Liver (tissue), 9 donors: ENCODE data around the gene SERTAD2. TPM values are rescaled to one million over a fixed set of nuclear protein-coding genes. Genes with fewer than 3 reads are reported as not detected.

Experiments used
- DNase-seq: peaks from one replicate; pipeline ENCODE4 v3.0.0-alpha.2; 2017; ENCODE audit warnings: low spot score
- H3K27ac ChIP-seq, 2 donors: one replicate each; pipeline ENCODE4 v1.7.0; 2013; ENCODE audit warnings: inconsistent platforms in 2 of 2, low read length in 2 of 2, control low read depth in 1 of 2, low read depth in 1 of 2, mild to moderate bottlenecking in 1 of 2
- H3K27me3 ChIP-seq, 4 donors: one replicate each; pipeline versions ENCODE4 v1.6.1 to v1.7.0; 2013; ENCODE audit warnings: low read length in 3 of 4, inconsistent platforms in 1 of 4, mild to moderate bottlenecking in 1 of 4, moderate library complexity in 1 of 4; ENCODE audit not compliant: control insufficient read depth in 4 of 4, insufficient read depth in 4 of 4
- H3K36me3 ChIP-seq, 4 donors: one replicate each; pipeline versions ENCODE4 v1.6.1 to v1.7.0; 2013; ENCODE audit warnings: low read length in 3 of 4, mild to moderate bottlenecking in 3 of 4, low read depth in 1 of 4, moderate library complexity in 1 of 4; ENCODE audit not compliant: control insufficient read depth in 4 of 4, insufficient read depth in 3 of 4
- H3K4me1 ChIP-seq, 4 donors: one replicate each; pipeline versions ENCODE4 v1.6.1 to v1.7.0; 2013; ENCODE audit warnings: low read length in 3 of 4, mild to moderate bottlenecking in 3 of 4, moderate library complexity in 1 of 4; ENCODE audit not compliant: control insufficient read depth in 4 of 4, insufficient read depth in 4 of 4
- H3K4me3 ChIP-seq, 3 donors: one replicate each; pipeline versions ENCODE4 v1.6.1 to v1.7.0; 2013; ENCODE audit warnings: low read length in 3 of 3, control low read depth in 1 of 3, low read depth in 1 of 3, mild to moderate bottlenecking in 1 of 3
- H3K9ac ChIP-seq, 2 donors: one replicate each; pipeline ENCODE4 v1.7.0; 2013; ENCODE audit warnings: low read length in 2 of 2, mild to moderate bottlenecking in 2 of 2, moderate library complexity in 2 of 2, control low read depth in 1 of 2, low read depth in 1 of 2
- H3K9me3 ChIP-seq, 4 donors: one replicate each; pipeline versions ENCODE4 v1.6.1 to v1.7.0; 2013; ENCODE audit warnings: low read length in 3 of 4; ENCODE audit not compliant: control insufficient read depth in 4 of 4
- EGR1 ChIP-seq, 2 donors: IDR thresholded peaks; 2 replicates each; pipeline ENCODE4 v1.6.1; 2016 to 2018; ENCODE audit warnings: antibody characterized with exemption in 2 of 2, low read depth in 2 of 2
- FOXA1 ChIP-seq: IDR thresholded peaks from 2 replicates; pipeline ENCODE4 v1.6.1; 2016; ENCODE audit warnings: antibody characterized with exemption
- FOXA2 ChIP-seq: IDR thresholded peaks from 2 replicates; pipeline ENCODE4 v1.6.1; 2016; ENCODE audit warnings: antibody characterized with exemption
- GABPA ChIP-seq, 2 donors: IDR thresholded peaks in 1 of 2; conservative IDR thresholded peaks in 1 of 2; 2 replicates each; pipeline ENCODE4 v1.6.1; 2016; ENCODE audit warnings: antibody characterized with exemption in 2 of 2, mild to moderate bottlenecking in 1 of 2, moderate library complexity in 1 of 2
- HNF4A ChIP-seq, 2 donors: conservative IDR thresholded peaks; 2 replicates each; pipeline ENCODE4 v1.6.1; 2016; ENCODE audit warnings: antibody characterized with exemption in 2 of 2, mild to moderate bottlenecking in 2 of 2
- HNF4G ChIP-seq: IDR thresholded peaks from 2 replicates; pipeline ENCODE4 v1.6.1; 2016; ENCODE audit warnings: antibody characterized with exemption
- JUND ChIP-seq, 2 donors: IDR thresholded peaks; 2 replicates each; pipeline ENCODE4 v1.6.1; 2016; ENCODE audit warnings: antibody characterized with exemption in 2 of 2
- MAX ChIP-seq: IDR thresholded peaks from 2 replicates; pipeline ENCODE4 v1.6.1; 2016; ENCODE audit warnings: antibody characterized with exemption
- NR2F2 ChIP-seq: IDR thresholded peaks from 2 replicates; pipeline ENCODE4 v1.6.1; 2016; ENCODE audit warnings: antibody characterized with exemption
- RAD21 ChIP-seq, 2 donors: IDR thresholded peaks; 2 replicates each; pipeline ENCODE4 v1.6.1; 2016; ENCODE audit warnings: antibody characterized with exemption in 2 of 2, mild to moderate bottlenecking in 2 of 2
- REST ChIP-seq: IDR thresholded peaks from 2 replicates; pipeline ENCODE4 v1.6.1; 2016; ENCODE audit warnings: antibody characterized with exemption, mild to moderate bottlenecking
- RXRA ChIP-seq, 2 donors: IDR thresholded peaks; 2 replicates each; pipeline ENCODE4 v1.6.1; 2017 to 2018; ENCODE audit warnings: antibody characterized with exemption in 2 of 2, mild to moderate bottlenecking in 1 of 2
- SP1 ChIP-seq: IDR thresholded peaks from 2 replicates; pipeline ENCODE4 v1.6.1; 2018; ENCODE audit warnings: antibody characterized with exemption, mild to moderate bottlenecking
- TAF1 ChIP-seq: conservative IDR thresholded peaks from 2 replicates; pipeline ENCODE4 v1.6.1; 2016; ENCODE audit warnings: antibody characterized with exemption, mild to moderate bottlenecking
- YY1 ChIP-seq: IDR thresholded peaks from 2 replicates; pipeline ENCODE4 v1.6.1; 2016; ENCODE audit warnings: antibody characterized with exemption, mild to moderate bottlenecking
- WGBS: extraction: QIAGEN DNeasy Blood & Tissue Kit; methylation state at CpG from one replicate; pipeline ENCODE4 v1.1.7; 2013; 5-methylcytosine and 5-hydroxymethylcytosine counted together
- polyA plus RNA-seq, 2 donors: library from polyadenylated mRNA; stranded (reverse) in 1 of 2; unstranded in 1 of 2; fragments of 200-250 nt in 1 of 2; fragments of >200 nt in 1 of 2; fragmentation: Nextera tagmentation in 1 of 2; extraction: Ambion mirVana in 1 of 2; gene quantifications; one replicate each; pipeline versions ENCODE4 v1.2.1 to v1.2.3, GENCODE V29; 2013 to 2015
- total RNA-seq, 2 donors: library from RNA; depleted of rRNA; stranded (reverse); fragments of >200 nt; gene quantifications; one replicate each; pipeline ENCODE4 v1.2.3, GENCODE V29; 2014
- TF ChIP-seq, protein P1 (sequence below): IDR thresholded peaks from 2 replicates; pipeline ENCODE4 v1.6.1; 2016; ENCODE audit warnings: antibody characterized with exemption
- TF ChIP-seq, protein P2 (sequence below): fragments of 150-350 bp; IDR thresholded peaks from 2 replicates; pipeline ENCODE4 v1.5.1; 2017; ENCODE audit warnings: improper control_type of control experiment, low read depth, low read length; ENCODE audit not compliant: missing input control
- TF ChIP-seq, protein P3 (sequence below): IDR thresholded peaks from 2 replicates; pipeline ENCODE4 v1.6.1; 2016; ENCODE audit warnings: antibody characterized with exemption
- donor health status: healthy.
- donor health status: healthy.
- donor health status: healthy.
- donor health status: healthy.
- donor health status: healthy.

SERTAD2 gene
- total and polyA plus RNA-seq, 4 donors, result 5.1 to 13.3 (median 6.4) TPM

- Histone ChIP-seq H3K36me3 (no peaks in the 10 kb centered on the region), H3K27me3 (no peaks in the 10 kb centered on the region), H3K9ac (peak overlapping the region; percentile 85 to 94), H3K4me3 (peak overlapping the region; percentile 72 to 98 (median 86)), H3K4me1 (peaks cover 6 to 34% (median 23%) of the 10 kb centered on the region in 4 donors), H3K27ac (peak overlapping the region; percentile 98 to 99), H3K9me3 (no peaks in the 10 kb centered on the region)
- no peak for DNase-seq
- under 1% methylated on average over 70 of the region's 70 CpGs for WGBS
- TF ChIP-seq, protein P1, sequence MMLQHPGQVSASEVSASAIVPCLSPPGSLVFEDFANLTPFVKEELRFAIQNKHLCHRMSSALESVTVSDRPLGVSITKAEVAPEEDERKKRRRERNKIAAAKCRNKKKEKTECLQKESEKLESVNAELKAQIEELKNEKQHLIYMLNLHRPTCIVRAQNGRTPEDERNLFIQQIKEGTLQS, result no peak
Measured at GRCh38 chr2:64654063-64654811, 524 bp upstream of the SERTAD2 start.

DNA sequence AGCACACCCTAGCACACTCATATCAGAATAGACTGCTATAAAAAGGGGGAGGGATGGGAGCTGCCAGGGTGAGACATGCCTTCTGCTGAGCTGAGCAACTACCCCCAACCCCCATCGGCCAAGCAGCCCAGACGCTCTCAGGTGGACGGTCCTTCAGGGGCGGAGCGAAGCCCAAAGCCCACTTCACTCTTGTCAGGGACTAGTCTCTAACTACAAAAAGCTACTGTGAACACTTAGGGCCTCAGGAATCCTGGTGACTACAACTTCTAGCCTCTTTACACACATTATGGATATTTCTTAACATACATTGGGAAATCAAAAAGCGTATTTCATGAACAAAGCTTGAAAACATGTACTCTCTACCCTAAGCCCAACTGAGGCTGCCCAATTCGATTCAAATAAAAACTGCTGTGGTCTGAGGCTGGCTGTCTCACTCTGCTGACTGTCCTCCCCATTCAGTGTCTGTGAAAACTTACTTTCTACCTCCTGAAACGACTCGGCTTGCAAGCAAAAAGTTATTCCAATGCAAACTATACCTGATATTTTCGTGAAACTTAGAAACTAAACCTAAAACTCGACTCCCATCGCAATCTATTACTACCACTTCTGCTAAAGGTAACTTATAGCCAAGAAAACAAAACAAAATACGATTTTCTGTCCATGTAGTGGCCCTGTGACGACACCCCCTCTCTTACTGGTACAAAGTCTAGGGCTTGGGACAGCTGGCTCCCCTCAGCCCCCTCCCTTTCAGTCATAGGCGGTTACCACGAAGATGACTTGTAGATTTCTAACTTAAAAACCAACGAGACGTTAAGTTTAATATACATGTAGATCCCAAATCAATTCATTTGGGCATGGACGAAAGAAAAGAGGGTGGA is 1.2 kb downstream of the SERTAD2 start:
- Histone ChIP-seq H3K4me1 (peaks cover 8 to 51% (median 31%) of the 10 kb centered on the region in 4 donors), H3K9me3 (no peaks in the 10 kb centered on the region), H3K36me3 (no peaks in the 10 kb centered on the region), H3K4me3 (peak overlapping the region; percentile 59 to 85 (median 81)), H3K27me3 (no peaks in the 10 kb centered on the region), H3K9ac (peak overlapping the region; percentile 76 to 83), H3K27ac (peak overlapping the region; percentile 94 to 99)
- WGBS, result 3% methylated on average over 19 of the region's 19 CpGs
- peak; percentile 57 for TF ChIP-seq YY1
- TF ChIP-seq RAD21 (IDR thresholded peaks at IDR 0.05), result peak in 1 of 2 donors; percentile 13
- TF ChIP-seq GABPA (IDR thresholded peaks at IDR 0.05 in 1 of 2, conservative IDR thresholded peaks at IDR 0.05 in 1 of 2), result no peak
- TF ChIP-seq REST, result peak; percentile 6
- TF ChIP-seq, protein P2, sequence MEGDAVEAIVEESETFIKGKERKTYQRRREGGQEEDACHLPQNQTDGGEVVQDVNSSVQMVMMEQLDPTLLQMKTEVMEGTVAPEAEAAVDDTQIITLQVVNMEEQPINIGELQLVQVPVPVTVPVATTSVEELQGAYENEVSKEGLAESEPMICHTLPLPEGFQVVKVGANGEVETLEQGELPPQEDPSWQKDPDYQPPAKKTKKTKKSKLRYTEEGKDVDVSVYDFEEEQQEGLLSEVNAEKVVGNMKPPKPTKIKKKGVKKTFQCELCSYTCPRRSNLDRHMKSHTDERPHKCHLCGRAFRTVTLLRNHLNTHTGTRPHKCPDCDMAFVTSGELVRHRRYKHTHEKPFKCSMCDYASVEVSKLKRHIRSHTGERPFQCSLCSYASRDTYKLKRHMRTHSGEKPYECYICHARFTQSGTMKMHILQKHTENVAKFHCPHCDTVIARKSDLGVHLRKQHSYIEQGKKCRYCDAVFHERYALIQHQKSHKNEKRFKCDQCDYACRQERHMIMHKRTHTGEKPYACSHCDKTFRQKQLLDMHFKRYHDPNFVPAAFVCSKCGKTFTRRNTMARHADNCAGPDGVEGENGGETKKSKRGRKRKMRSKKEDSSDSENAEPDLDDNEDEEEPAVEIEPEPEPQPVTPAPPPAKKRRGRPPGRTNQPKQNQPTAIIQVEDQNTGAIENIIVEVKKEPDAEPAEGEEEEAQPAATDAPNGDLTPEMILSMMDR, result no peak
- no peak for TF ChIP-seq MAX
- no peak for TF ChIP-seq RXRA (IDR thresholded peaks at IDR 0.05)
- TF ChIP-seq, protein P1, result no peak
- TF ChIP-seq HNF4A (conservative IDR thresholded peaks at IDR 0.05), result peak; percentile 72 to 79
- TF ChIP-seq EGR1 (IDR thresholded peaks at IDR 0.05; ENCODE audit: low read depth in 2 of 2), result no peak
- peak; percentile 39 for TF ChIP-seq HNF4G
- TF ChIP-seq NR2F2, result no peak
- no peak for TF ChIP-seq JUND (IDR thresholded peaks at IDR 0.05)
- no peak for TF ChIP-seq FOXA1
- TF ChIP-seq TAF1, result peak; percentile 57
- no peak for TF ChIP-seq SP1
- TF ChIP-seq, protein P3, sequence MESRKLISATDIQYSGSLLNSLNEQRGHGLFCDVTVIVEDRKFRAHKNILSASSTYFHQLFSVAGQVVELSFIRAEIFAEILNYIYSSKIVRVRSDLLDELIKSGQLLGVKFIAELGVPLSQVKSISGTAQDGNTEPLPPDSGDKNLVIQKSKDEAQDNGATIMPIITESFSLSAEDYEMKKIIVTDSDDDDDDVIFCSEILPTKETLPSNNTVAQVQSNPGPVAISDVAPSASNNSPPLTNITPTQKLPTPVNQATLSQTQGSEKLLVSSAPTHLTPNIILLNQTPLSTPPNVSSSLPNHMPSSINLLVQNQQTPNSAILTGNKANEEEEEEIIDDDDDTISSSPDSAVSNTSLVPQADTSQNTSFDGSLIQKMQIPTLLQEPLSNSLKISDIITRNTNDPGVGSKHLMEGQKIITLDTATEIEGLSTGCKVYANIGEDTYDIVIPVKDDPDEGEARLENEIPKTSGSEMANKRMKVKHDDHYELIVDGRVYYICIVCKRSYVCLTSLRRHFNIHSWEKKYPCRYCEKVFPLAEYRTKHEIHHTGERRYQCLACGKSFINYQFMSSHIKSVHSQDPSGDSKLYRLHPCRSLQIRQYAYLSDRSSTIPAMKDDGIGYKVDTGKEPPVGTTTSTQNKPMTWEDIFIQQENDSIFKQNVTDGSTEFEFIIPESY, result no peak
- no peak for TF ChIP-seq FOXA2
- peak; percentile 70 for DNase-seq
